ENCODE results near the gene DOCK2.
A peak's percentile ranks its signal among the peaks of the same experiment; 100 is the strongest.

The DOCK2 gene

DNA sequence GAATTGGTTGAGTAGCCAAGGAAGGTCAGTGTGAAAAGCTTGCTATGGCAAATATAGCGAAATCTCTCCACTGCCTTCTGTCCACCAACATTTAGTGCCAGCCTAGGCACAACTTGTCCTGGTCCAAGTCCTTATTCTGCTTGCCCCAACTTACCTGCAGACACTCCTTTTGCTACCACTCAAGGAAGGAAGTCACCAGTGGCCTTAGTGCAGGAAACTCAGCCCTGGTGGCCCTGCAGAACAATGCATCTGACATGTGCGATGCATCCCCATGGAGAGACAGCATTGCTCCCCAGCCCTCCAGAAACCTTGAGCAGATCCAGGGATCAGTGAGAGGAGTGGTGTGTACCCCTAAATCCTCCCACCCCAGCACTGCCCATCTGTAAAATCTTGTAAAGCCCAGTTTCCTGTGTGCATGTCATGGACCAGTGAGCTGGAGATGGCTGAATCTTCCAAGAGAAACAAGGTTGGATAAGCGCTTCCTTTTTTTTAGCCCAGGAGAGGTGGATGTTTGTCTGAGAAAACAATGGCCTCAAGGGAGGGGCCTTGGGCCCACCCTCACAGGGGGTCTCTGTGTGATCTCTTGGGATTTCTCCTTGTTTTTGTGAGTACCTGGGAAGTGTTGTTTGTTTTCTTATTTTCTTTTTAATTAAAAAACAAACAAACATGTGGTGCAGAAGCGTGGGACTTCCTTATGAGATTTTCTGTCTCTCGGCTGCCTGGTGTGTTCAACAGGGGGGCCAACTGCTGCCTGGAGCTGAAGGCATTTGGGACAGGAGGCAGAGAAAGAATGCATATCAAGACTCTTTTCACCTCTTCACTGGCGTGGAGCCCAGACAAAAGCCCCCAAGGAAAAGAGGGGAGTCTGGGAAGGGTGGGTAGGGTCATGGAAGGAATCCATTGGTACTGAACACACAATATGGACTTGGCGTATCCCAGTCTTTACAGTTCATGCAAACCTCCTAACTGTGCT lies 472.3 kb downstream of the DOCK2 start:
- DNase-seq, result peak; percentile 45

DNA sequence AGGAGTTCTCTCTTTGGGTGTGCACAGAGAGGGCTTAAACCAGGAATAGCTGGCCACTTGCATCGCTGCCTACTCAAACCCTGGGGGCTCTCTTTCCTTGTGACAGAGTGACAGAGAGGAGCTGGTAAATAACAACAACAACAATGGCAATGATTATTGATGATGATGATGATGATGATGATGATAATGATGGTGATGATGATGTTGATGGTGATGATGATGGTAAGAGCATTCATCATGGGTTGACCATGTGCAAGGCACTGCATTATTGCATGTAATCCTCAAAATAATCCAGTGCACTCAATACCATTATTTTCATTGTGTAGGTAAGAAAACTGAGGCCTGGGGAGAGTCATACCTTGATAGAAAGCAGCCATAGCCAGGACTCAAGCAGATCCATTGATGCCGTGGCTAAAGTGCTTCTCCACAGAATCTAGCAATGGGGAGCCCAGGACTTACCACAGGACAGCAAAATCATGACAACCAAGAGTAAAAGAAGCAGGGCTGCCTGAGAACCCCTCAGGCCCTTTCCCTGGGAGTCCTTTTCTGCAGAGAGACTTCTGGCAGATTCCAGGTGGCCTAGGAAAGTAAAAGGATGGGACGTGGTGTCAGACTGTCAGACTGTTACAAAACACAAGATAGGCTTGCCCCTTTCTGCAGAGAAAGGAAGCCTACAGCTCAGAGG lies 473.5 kb downstream of the DOCK2 start:
- DNase-seq, result no peak

DNA sequence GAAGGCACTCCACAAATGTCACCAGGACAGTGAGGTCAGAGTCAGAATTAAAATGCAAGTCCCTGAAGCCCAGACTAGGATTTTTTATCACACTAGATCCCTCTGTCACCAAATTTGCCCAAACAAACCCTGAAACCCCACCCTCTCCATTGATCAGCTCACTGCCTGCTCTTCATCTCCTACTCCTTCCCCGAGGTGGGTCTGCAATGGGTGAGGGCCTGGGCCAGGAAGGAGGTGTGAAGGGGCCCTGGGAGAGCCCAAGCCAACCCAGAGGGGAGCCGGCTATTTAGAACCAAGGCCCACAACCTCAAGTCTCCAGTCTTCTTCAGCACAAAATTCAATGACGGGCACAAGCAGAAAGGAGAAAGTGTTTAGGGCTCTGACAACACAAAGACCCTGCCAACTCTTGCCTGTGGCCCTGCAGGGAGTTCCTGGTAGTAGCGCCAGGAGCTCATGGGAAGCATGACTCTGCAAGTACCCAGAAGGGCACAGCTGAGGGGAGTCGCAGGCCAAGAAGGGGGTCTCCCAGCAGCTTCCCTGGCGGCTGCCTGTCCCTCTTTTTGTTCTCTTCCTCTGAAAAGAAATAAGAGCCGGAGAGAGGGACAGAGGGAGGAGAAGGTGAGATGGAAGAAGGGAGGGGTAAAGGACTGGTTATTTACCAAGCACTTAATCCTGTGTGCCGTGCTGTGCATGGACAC lies 474.2 kb downstream of the DOCK2 start:
- peak; percentile 39 for DNase-seq

DNA sequence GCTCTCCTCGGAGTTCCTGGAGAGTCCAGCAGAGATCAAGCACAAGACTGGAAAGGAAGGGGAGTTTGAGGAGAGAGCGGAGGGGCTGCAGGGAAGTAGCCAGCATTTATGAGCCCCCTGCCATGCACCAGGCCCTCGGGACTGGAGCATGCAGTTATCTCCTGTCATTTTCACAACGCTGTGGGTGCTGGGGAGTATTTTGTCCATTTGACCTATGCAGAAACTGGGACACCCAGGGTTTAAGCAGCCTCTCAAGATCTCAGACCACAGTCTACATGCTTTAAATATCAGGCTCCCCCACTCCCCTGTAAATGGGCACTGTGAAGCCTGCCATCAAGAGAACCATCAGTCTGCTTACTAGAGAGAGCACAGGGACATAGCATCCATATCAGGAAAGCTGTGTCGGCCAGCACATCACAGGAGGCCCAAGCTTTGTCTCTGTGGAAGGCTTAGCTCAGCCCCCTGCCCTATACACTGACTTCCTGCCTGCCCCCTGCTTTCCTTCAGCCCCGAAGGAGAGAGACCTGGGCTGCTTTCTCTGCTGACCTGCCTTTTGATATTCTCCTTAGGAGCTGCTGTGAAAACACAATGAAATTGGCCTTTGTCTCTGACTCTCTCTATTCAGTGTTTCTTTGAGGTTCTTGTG lies 475.9 kb downstream of the DOCK2 start:
- DNase-seq, result no peak

DNA sequence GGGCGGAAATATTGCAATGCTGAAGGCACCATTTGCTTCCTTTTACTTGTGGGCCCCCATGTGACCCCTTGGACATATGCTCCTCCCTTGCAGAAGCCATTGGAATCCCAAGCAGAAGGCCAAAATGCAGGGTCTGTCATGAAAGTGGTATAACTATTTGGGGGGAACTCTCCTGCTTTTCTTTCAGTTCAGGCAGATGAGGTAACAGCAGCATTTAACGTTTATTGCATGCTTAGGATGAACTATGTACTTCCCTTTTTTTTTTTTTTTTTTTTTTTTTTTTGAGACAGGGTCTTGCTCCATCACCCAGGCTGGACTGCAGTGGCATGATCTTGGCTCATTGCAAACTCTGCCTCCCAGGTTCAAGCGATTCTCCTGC lies 476.4 kb downstream of the DOCK2 start:
- DNase-seq, result no peak

DNA sequence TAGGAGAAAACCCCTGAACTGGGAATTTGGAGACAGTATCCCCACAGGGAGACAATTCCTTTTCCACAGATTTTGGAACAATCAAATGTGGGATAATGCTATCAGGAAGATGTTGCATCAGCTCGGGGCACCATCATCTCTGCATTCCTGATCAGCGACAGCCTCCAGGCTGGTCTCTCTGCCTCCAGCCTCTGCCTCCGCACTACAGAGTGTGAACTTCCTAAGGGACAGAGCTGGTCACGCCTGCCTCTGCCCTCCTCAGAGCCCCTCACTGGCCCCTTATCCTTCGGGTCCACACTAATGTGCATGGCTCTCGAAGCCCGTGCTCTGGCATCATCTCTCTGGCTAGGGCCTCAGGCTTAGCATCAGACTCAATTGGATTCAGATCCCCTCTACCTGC lies 477.2 kb downstream of the DOCK2 start:
- DNase-seq, result no peak

DNA sequence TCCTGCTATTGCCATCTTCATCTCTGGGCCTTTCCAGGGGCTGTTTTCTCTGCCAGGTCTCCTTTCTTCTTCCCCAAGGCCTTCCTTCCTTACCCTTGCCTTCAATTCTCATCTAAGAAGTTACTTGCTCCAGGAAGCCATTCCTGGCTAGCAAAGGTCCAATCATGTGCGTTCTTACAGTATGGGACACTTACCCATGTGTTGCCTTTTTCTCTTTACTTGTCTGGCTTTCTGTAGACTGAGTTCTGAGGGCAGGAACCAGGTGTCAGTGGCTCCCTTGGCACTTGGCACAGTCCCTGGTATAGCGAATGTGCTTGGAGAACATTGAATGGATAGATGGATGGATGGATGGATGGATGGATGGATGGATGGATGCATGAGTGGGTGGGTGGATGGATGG lies 478.9 kb downstream of the DOCK2 start:
- no peak for DNase-seq

DNA sequence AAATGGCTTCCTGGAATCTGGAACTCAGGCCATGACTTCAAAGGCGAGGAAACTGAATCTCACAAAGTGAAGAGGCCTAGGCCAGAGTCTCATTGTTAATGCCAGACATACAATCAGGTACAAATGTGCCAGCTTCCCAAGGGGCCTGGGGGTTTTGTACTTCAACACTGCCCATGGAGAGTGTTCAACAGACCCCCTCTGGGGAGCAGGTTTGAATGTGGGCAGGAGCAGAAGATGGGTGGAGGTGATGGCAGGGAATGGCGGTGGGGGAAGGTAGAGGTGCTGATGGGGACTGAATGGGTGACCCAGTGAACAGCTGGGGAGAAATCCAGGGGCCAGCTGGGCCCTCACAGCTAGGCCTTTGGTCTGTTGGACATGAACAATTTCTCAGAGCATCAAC lies 480.7 kb downstream of the DOCK2 start:
- DNase-seq, result no peak

DNA sequence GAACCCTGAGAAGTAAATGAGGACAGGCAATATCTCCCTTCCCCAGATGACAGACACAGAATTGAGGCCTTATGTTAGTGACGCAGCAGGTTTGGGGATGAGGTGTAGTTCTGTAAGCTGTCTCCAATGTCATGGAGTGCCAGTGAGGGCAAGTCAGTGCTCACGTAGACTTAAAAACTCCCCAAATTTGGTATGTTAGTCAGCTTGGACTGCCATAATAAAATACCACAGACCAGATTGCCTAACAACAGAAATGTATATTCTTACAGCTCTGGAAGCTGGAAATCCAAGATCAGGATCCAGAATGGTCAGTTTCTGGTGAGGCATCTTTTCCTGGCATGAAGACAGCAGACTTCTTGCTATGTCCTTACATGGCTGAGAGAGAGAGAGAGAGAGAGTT lies 483.5 kb downstream of the DOCK2 start:
- no peak for DNase-seq

DNA sequence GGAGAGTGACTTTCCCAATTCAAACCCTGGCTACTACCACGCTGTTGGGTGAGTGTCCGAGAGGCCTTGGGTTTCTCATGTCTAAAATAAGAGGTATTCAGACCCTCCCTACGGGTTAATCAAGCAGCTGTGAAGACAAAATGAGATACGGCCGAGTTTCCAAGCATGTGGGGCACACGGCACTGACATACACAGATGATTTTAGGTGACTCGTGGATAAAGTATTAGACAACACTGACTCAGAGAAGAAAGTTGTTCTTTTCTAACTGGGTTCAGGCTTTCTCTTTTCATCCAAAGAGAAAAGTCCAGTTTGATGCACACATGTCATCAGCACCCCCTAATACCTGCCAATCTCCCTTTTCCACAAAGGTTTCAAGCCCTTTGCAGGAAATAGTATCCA lies 484.2 kb downstream of the DOCK2 start:
- peak; percentile 43 for DNase-seq

DNA sequence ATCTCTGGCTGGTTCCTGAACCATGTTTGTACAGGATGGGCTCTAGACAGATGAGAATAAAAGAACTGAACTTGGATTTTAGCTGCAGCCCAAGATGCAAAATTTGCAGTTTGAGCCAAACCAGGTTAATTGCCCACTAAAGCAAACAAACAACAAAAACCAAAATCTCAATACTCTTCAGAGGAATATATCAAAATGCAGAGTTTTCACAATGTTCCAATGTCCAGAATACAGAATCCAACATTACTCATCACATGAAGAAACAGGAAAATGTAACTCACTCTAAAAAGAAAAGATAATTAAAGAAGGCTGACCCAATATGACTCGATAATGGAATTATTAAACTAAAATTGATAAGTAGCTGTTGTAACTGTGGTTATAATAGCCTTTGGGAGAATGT lies 489.0 kb downstream of the DOCK2 start:
- DNase-seq, result no peak

DNA sequence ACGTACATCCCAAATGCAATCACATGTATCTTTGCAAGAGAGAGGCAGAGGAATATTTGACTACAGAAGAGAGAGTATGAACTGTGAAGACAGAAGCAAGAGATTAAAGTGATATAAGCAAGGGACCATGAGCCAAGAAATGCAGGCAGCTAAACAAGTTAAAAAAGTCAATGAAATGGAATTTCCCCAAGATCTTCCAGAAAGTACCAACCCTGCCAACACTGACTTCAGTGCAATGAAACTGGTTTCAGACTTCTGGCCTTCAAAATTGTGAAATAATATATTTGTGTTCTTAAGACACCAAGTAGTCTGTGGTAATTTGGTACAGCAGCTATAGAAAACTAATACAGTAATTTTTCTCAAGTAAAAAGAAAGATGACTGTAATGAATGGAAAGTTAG lies 489.6 kb downstream of the DOCK2 start:
- DNase-seq, result no peak

DNA sequence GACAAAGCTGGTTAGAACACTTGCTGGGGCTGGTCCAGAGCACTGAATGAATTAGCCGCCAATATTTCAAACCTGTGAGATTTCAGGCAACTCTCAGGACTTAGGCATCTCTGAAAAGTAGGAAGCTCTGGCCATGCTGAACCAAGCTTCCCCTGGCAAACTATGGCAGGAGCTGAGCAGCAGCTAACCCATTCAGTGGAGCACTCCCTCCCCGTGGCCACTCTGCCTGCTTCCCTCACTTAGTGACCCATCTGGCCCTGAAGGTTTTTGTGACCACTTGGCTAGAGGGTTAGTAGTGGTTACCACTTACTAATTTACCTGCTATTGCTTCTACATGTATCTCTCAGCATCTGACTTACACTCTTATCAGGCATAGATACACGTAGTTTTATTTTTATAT lies 494.2 kb downstream of the DOCK2 start:
- no peak for DNase-seq

DNA sequence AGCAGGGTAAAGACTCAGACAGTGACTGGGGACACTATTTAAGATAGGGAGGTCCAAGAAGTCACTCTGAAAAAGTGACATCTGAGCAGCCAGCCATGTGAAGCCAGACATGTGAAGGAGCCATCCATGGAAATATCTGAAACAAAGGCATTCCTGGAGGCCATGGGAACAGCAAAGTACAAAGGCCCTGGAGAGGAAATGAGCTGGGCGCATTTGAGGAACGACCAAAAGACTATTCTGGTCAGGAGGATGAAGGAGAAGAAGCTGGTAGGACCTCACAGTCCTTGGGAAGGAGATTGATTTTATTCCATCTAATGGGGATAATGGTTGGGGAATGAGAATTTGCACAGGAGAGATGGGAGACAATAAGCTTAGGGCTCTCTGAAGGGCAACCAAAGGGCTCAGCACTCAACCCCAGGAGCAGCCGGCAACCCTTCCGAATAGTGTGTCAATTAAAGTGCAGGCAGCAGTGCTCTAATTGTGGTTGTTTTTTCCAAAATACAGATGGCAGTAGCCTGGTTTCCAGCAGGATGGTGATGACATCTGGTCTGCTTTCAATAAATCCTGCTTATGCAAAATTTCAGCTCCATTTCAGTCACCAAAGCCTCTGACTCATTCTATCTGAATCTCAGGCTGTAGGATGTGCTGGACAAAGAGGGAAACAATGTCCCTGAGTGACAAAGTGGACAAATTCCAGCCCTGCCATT lies 495.3 kb downstream of the DOCK2 start:
- peak; percentile 76 for DNase-seq

Measured in islet precursor cell (in vitro differentiated cells).